Esophagus squamous epithelium (tissue), 4 donors: Measurements from ENCODE around the gene C17orf67.

Experiments
- POLR2A ChIP-seq, 4 donors: fragments of 450-650 bp; IDR thresholded peaks; one replicate each; pipeline ENCODE4 v1.6.1; 2017; ENCODE audit warnings: antibody characterized with exemption in 4 of 4, mild to moderate bottlenecking in 4 of 4, moderate library complexity in 3 of 4
- TF ChIP-seq, protein P1 (sequence below), 6 experiments: fragments of 450-650 bp in 4 of 6; fragments of 200-600 bp in 2 of 6; sonication (generic) in 2 of 6; IDR thresholded peaks; one replicate each; pipeline ENCODE4 v1.5.1; 2016 to 2019; ENCODE audit warnings: antibody characterized with exemption in 6 of 6, mild to moderate bottlenecking in 4 of 6, moderate library complexity in 4 of 6

DNA sequence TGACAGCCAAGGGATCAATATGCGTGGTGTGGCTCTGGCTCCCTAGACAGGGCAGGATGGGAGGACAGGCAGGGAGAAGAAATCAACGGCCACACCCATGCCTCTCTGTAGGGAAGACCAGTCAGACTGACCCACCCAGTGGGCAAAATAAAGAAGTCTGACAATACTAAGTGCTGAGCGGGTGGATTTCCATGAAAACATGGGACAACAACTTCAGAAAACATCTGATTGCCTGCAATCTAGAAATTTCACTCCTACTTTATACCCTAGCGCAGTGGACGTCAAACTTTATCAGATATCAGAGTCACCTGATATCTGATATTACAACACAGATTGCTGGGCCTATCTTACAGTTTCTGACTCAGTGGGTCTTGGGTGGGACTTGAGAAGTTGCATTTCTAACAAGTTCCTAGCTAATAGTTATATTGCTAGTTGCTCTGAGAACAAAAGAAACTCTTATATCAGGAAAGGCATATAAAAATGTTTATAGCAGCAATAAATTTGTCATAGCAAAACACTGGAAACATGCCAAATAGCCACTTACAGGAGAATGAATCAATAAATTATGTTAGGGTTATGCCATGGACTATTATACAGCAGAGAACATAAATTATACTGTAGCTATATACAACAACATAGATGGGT is 38.4 kb downstream of the C17orf67 start:
- TF ChIP-seq, protein P1, sequence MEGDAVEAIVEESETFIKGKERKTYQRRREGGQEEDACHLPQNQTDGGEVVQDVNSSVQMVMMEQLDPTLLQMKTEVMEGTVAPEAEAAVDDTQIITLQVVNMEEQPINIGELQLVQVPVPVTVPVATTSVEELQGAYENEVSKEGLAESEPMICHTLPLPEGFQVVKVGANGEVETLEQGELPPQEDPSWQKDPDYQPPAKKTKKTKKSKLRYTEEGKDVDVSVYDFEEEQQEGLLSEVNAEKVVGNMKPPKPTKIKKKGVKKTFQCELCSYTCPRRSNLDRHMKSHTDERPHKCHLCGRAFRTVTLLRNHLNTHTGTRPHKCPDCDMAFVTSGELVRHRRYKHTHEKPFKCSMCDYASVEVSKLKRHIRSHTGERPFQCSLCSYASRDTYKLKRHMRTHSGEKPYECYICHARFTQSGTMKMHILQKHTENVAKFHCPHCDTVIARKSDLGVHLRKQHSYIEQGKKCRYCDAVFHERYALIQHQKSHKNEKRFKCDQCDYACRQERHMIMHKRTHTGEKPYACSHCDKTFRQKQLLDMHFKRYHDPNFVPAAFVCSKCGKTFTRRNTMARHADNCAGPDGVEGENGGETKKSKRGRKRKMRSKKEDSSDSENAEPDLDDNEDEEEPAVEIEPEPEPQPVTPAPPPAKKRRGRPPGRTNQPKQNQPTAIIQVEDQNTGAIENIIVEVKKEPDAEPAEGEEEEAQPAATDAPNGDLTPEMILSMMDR (IDR thresholded peaks at IDR 0.05), result no peak
- TF ChIP-seq POLR2A (IDR thresholded peaks at IDR 0.05), result no peak
